Breast epithelium (tissue), 4 donors: Measurements from ENCODE around the gene DPP8. TPM values are rescaled to one million over a fixed set of nuclear protein-coding genes. Genes with fewer than 3 reads are reported as not detected.

Experiments
- DNase-seq, 2 donors: peaks; one replicate each; pipeline ENCODE4 v3.0.0-alpha.2; 2019; ENCODE audit warnings: low spot score in 2 of 2
- H3K27ac ChIP-seq, 2 donors: fragments of 200-600 bp; sonication (generic) in 1 of 2; one replicate each; pipeline ENCODE4 v1.5.1; 2016 to 2019; ENCODE audit warnings: mild to moderate bottlenecking in 1 of 2
- H3K27me3 ChIP-seq, 2 donors: fragments of 200-600 bp; sonication (generic) in 1 of 2; one replicate each; pipeline versions ENCODE4 v1.5.1 to v1.6.0; 2017 to 2019; ENCODE audit warnings: control low read depth in 1 of 2, mild to moderate bottlenecking in 1 of 2
- H3K36me3 ChIP-seq: fragments of 200-600 bp; one replicate; pipeline ENCODE4 v1.5.1; 2019
- H3K4me1 ChIP-seq, 2 donors: fragments of 200-600 bp; sonication (generic); one replicate each; pipeline ENCODE4 v1.5.1; 2016 to 2019; ENCODE audit warnings: control low read depth in 1 of 2
- H3K4me3 ChIP-seq, 3 donors: fragments of 200-600 bp; sonication (generic); 1 replicate in 2 of 3; 2 replicates in 1 of 3; pipeline ENCODE4 v1.5.1; 2016 to 2019; ENCODE audit warnings: mild to moderate bottlenecking in 3 of 3, moderate library complexity in 2 of 3
- H3K9me3 ChIP-seq, 2 donors: fragments of 200-600 bp; sonication (generic) in 1 of 2; one replicate each; pipeline ENCODE4 v1.5.1; 2016 to 2019; ENCODE audit warnings: control low read depth in 1 of 2
- POLR2A ChIP-seq: fragments of 450-650 bp; IDR thresholded peaks from one replicate; pipeline ENCODE4 v1.6.1; 2016; ENCODE audit warnings: antibody characterized with exemption, mild to moderate bottlenecking, moderate library complexity
- POLR2AphosphoS5 ChIP-seq, 3 donors: sonication (generic); formaldehyde crosslinking; IDR thresholded peaks; one replicate each; pipeline ENCODE4 v1.6.1; 2017; ENCODE audit warnings: antibody characterized with exemption in 3 of 3
- intact Hi-C: fragments of 100-400 bp; cut with DNase I; formaldehyde crosslinking; loops from one replicate; pipeline ENCODE4 v1.15.1; 2023; ENCODE audit warnings: low total_unique reads
- total RNA-seq, 3 donors: library from RNA; depleted of rRNA; stranded (reverse); fragments of >200 nt; gene quantifications; one replicate each; pipeline ENCODE4 v1.1.0, GENCODE V29; 2016
- TF ChIP-seq, protein P1 (sequence below), 3 donors: fragments of 450-650 bp; IDR thresholded peaks; one replicate each; pipeline ENCODE4 v1.5.1; 2016 to 2017; ENCODE audit warnings: antibody characterized with exemption in 3 of 3, mild to moderate bottlenecking in 3 of 3, moderate library complexity in 3 of 3

The DPP8 gene
- total RNA-seq, 3 donors from 2014 or later = 35.0 to 47.0 (median 42.6) TPM

DNA sequence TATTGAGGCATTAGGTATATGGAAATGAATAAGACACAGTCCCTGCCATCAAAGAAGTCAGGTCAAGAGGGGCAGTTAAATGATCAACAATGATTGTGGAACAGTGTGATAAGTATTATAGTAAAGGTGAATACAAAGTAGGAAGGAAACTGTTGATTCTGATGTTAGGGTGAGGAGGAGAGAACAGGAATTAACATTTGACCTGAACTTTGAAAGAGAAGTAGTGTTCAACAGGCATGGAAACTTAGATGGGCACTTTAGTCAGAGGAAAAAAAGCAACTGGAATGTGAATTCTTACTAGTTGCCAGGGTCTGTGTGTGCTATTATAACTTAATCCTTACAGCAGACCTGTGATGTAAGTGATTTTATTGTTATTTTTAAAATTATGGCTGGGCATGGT lies 30.4 kb upstream of the DPP8 start:
- H3K4me3 ChIP-seq = no peak overlapping the region
- DNase-seq = no peak
- no peaks in the 10 kb centered on the region for H3K4me1 ChIP-seq
- TF ChIP-seq, protein P1, sequence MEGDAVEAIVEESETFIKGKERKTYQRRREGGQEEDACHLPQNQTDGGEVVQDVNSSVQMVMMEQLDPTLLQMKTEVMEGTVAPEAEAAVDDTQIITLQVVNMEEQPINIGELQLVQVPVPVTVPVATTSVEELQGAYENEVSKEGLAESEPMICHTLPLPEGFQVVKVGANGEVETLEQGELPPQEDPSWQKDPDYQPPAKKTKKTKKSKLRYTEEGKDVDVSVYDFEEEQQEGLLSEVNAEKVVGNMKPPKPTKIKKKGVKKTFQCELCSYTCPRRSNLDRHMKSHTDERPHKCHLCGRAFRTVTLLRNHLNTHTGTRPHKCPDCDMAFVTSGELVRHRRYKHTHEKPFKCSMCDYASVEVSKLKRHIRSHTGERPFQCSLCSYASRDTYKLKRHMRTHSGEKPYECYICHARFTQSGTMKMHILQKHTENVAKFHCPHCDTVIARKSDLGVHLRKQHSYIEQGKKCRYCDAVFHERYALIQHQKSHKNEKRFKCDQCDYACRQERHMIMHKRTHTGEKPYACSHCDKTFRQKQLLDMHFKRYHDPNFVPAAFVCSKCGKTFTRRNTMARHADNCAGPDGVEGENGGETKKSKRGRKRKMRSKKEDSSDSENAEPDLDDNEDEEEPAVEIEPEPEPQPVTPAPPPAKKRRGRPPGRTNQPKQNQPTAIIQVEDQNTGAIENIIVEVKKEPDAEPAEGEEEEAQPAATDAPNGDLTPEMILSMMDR (IDR thresholded peaks at IDR 0.05) = no peak
- no peak for TF ChIP-seq POLR2A
- no peak for TF ChIP-seq POLR2AphosphoS5 (IDR thresholded peaks at IDR 0.05)
- no peaks in the 10 kb centered on the region for H3K36me3 ChIP-seq
- intact Hi-C loops = no loop called here
- no peaks in the 10 kb centered on the region for H3K9me3 ChIP-seq
- no peaks in the 10 kb centered on the region for H3K27me3 ChIP-seq
- no peak overlapping the region for H3K27ac ChIP-seq

DNA sequence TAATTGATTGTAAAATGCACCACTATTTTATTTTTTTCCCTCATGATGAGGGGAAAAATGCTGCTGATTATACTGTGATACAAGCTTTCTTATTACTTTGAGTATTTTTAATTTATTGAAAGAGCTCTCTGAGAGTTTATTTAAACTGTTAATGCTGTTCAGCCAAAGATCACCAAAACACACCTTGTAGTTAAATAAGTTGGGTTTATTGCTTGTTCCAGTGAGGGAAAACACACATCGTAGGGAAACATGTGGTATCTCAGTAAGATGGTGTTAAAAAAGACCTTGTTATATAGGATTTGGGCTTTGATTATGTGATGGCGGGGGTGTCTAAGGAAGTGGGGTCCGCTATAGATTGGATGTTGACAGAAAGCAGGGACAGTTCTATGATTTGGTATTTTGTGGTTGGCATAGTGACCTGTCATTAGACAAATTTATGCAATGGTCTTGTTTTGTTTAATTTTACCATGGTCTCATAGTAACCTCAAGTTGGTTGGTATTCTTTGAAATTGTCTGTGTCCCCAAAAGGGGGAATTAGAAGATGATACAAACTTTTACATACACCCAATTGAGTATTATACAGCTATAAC lies 23.8 kb upstream of the DPP8 start:
- H3K27me3 ChIP-seq = no peaks in the 10 kb centered on the region
- no peaks in the 10 kb centered on the region for H3K36me3 ChIP-seq
- no peak overlapping the region for H3K27ac ChIP-seq
- H3K4me3 ChIP-seq = no peak overlapping the region
- no peak for DNase-seq
- intact Hi-C loops = no loop called here
- H3K9me3 ChIP-seq = no peaks in the 10 kb centered on the region
- H3K4me1 ChIP-seq = no peaks in the 10 kb centered on the region
- TF ChIP-seq, protein P1 (IDR thresholded peaks at IDR 0.05) = no peak
- TF ChIP-seq POLR2AphosphoS5 (IDR thresholded peaks at IDR 0.05) (no peak), POLR2A (no peak)

DNA sequence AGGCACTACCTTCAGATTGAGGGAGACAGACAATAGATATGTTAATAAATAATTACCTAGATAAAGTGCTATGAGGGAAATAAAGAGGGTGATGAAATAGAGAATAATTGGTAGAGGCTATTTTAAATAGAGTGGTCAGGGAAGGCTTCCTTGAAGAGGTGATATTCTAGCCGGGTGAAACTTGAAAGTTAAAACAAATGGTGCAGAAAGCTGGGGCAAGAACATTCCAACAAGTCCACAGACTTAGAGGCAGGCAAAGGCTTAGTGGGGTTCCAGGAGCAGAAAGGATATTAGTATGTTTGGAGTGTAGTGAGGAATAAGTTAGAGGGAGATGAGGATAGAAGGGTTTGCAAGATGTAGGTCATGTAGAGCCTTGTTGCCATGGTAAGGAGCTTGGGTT lies 22.8 kb upstream of the DPP8 start:
- H3K4me3 ChIP-seq = no peak overlapping the region
- intact Hi-C loops = no loop called here
- H3K36me3 ChIP-seq = no peaks in the 10 kb centered on the region
- TF ChIP-seq, protein P1 (IDR thresholded peaks at IDR 0.05) = no peak
- TF ChIP-seq POLR2AphosphoS5 (IDR thresholded peaks at IDR 0.05) (no peak), POLR2A (no peak)
- no peak for DNase-seq
- no peak overlapping the region for H3K27ac ChIP-seq
- no peaks in the 10 kb centered on the region for H3K9me3 ChIP-seq
- H3K4me1 ChIP-seq = no peaks in the 10 kb centered on the region
- H3K27me3 ChIP-seq = no peaks in the 10 kb centered on the region

GRCh38 chr15:65535192-65535591 lies 17.7 kb upstream of the DPP8 start:
- no peak for DNase-seq
- Histone ChIP-seq H3K27ac (no peak overlapping the region), H3K4me1 (no peaks in the 10 kb centered on the region), H3K4me3 (no peak overlapping the region), H3K27me3 (no peaks in the 10 kb centered on the region), H3K9me3 (no peaks in the 10 kb centered on the region), H3K36me3 (no peaks in the 10 kb centered on the region)
- intact Hi-C loops = no loop called here
- TF ChIP-seq, protein P1 (IDR thresholded peaks at IDR 0.05) = no peak
- TF ChIP-seq POLR2A (no peak), POLR2AphosphoS5 (IDR thresholded peaks at IDR 0.05) (no peak)

DNA sequence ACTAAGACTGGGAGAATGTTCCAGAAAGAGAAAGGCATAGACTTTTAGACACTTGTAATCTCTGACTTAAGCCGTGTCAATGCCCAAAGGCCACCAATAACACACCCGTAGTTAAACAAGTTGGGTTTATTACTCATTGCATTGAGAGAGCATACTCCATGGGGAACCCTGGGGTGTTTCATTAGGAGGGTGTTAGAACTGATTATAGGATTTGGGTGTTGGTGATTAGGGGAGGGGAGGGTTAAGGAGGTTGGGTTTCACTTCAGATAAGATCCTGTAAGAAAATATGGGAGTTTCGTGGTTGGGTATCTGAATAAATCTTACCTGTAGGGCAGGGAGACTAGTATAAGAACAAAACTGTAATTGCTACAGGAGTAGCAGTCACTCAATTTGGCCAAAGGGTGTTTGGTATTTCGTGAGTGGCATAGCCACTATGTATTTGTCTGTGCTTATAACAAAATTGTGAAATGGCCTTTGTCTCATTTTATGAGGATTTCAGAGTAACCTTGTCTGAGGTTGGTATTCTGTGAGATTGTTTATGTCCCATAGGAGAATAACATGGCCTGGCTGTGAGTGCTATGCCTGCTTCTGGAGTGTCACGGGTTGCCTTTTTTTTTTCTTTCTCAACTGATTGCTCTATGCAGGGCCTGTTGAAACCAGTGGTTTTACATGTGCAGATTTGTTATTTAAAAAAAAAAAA lies 15.7 kb upstream of the DPP8 start:
- H3K27ac ChIP-seq = peak overlapping the region; percentile 1 to 31

More for the DNA sequence above, 15.7 kb upstream of the DPP8 start:
- Histone ChIP-seq H3K4me1 (no peaks in the 10 kb centered on the region), H3K4me3 (no peak overlapping the region), H3K27me3 (no peaks in the 10 kb centered on the region), H3K9me3 (no peaks in the 10 kb centered on the region), H3K36me3 (no peaks in the 10 kb centered on the region)
- TF ChIP-seq, protein P1 (IDR thresholded peaks at IDR 0.05) = no peak
- TF ChIP-seq POLR2AphosphoS5 (IDR thresholded peaks at IDR 0.05) = no peak
- TF ChIP-seq POLR2A = no peak
- DNase-seq = no peak
- intact Hi-C loops = no loop called here
